ENCODE results near the gene TTC28.
A peak's percentile ranks its signal among the peaks of the same experiment; 100 is the strongest.
"Not testable (repeated sequence)": the region's sequence is repeated elsewhere in the genome, so short reads cannot be mapped to it uniquely, and the experiment has no call there.

Gene TTC28

GRCh38 chr22:28512387-28512786 lies 167.3 kb downstream of the TTC28 start:
- 89% methylated on average over 1 of the region's 2 CpGs for WGBS
- not testable (repeated sequence) for H2BK15ac ChIP-seq (ENCODE audit: low read depth, poor library complexity, severe bottlenecking); H3K14ac ChIP-seq (ENCODE audit: low read length in 2 of 2)

DNA sequence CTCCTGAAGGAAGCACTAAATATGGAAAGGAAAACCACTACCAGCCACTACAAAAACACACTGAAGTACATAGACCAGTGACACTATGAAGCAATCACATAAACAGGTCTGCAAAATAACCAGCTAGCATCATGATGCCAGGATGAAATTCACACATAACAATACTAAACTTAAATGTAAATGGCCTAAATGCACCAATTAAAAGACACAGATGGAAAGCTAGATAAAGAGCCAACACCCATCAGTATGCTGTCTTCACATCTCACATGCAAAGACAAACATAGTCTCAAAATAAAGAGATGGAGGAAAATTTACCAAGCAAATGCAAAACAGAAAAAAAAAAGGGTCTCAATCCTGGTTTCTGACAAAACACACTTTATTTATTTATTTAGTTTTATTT lies 171.7 kb downstream of the TTC28 start:
- Histone ChIP-seq H3K9ac (ENCODE audit: low read length) (no peak overlapping the region), H2BK15ac (ENCODE audit: low read depth, poor library complexity, severe bottlenecking) (no peak overlapping the region)

More at GRCh38 chr22:28512387-28512786, 167.3 kb downstream of the TTC28 start:
- not testable (repeated sequence) for H3K4me3 ChIP-seq (ENCODE audit: insufficient read depth in 1 of 2, low read depth in 1 of 2, low read length in 2 of 2); H4K91ac ChIP-seq (ENCODE audit: low read length); H3K9me3 ChIP-seq (ENCODE audit: control insufficient read depth, low read length); H2BK5ac ChIP-seq (ENCODE audit: low read depth, low read length, poor library complexity, severe bottlenecking); H3K4ac ChIP-seq (ENCODE audit: low read depth in 1 of 2, low read length in 2 of 2); H3K9ac ChIP-seq (ENCODE audit: low read length); H2BK120ac ChIP-seq (ENCODE audit: low read depth, low read length); H3K18ac ChIP-seq (ENCODE audit: low read depth in 1 of 2, low read length in 2 of 2); H3K4me2 ChIP-seq (ENCODE audit: low read length, poor library complexity, severe bottlenecking); H4K8ac ChIP-seq (ENCODE audit: low read length); H3K27me3 ChIP-seq (ENCODE audit: control insufficient read depth in 1 of 2, insufficient read depth in 1 of 2, low read length in 2 of 2); H3K79me1 ChIP-seq (replicated peaks; ENCODE audit: low read length, poor library complexity, severe bottlenecking); DNase-seq; H3K4me1 ChIP-seq (ENCODE audit: control insufficient read depth, insufficient read depth, low read depth, low read length); H2AFZ ChIP-seq (ENCODE audit: low read depth, low read length); H3K27ac ChIP-seq (ENCODE audit: low read length, poor library complexity, severe bottlenecking); H3K23ac ChIP-seq (ENCODE audit: low read length in 2 of 2); H2AK5ac ChIP-seq (ENCODE audit: low read length, severe bottlenecking); H3K36me3 ChIP-seq (ENCODE audit: control insufficient read depth in 1 of 2, insufficient read depth in 2 of 2, low read depth in 1 of 2, low read length in 2 of 2); H2BK12ac ChIP-seq (ENCODE audit: low read length in 2 of 2)

GRCh38 chr22:28506150-28506535 lies 173.5 kb downstream of the TTC28 start:
- Histone ChIP-seq H2BK12ac (ENCODE audit: low read length in 2 of 2) (no peak overlapping the region), H3K4ac (ENCODE audit: low read depth in 1 of 2, low read length in 2 of 2) (no peak overlapping the region), H3K27me3 (ENCODE audit: control insufficient read depth in 1 of 2, insufficient read depth in 1 of 2, low read length in 2 of 2) (no peaks in the 10 kb centered on the region), H2AFZ (ENCODE audit: low read depth, low read length) (no peak overlapping the region), H3K4me1 (ENCODE audit: control insufficient read depth, insufficient read depth, low read depth, low read length) (peaks cover 13% of the 10 kb centered on the region), H3K23ac (ENCODE audit: low read length in 2 of 2) (no peak overlapping the region), H3K27ac (ENCODE audit: low read length, poor library complexity, severe bottlenecking) (peak overlapping the region; percentile 100), H4K8ac (ENCODE audit: low read length) (no peak overlapping the region), H2AK5ac (ENCODE audit: low read length, severe bottlenecking) (peak overlapping the region; percentile 98), H3K14ac (ENCODE audit: low read length in 2 of 2) (peak overlapping the region in 1 of 2 experiments; percentile 79), H2BK120ac (ENCODE audit: low read depth, low read length) (peak overlapping the region; percentile 11), H3K79me1 (replicated peaks; ENCODE audit: low read length, poor library complexity, severe bottlenecking) (peaks cover 4% of the 10 kb centered on the region), H3K9ac (ENCODE audit: low read length) (no peak overlapping the region), H2BK15ac (ENCODE audit: low read depth, poor library complexity, severe bottlenecking) (no peak overlapping the region), H3K36me3 (ENCODE audit: control insufficient read depth in 1 of 2, insufficient read depth in 2 of 2, low read depth in 1 of 2, low read length in 2 of 2) (peaks cover 0 to 3% of the 10 kb centered on the region in 2 experiments), H2BK5ac (ENCODE audit: low read depth, low read length, poor library complexity, severe bottlenecking) (peak overlapping the region; percentile 97), H3K18ac (ENCODE audit: low read depth in 1 of 2, low read length in 2 of 2) (no peak overlapping the region), H3K9me3 (ENCODE audit: control insufficient read depth, low read length) (peaks cover 3% of the 10 kb centered on the region), H3K4me3 (ENCODE audit: insufficient read depth in 1 of 2, low read depth in 1 of 2, low read length in 2 of 2) (peak overlapping the region in 1 of 2 experiments; percentile 38), H3K4me2 (ENCODE audit: low read length, poor library complexity, severe bottlenecking) (peak overlapping the region; percentile 65), H4K91ac (ENCODE audit: low read length) (no peak overlapping the region)
- DNase-seq: no peak
- WGBS: 90% methylated on average over 9 of the region's 9 CpGs

More for the DNA sequence above, 171.7 kb downstream of the TTC28 start:
- Histone ChIP-seq H3K36me3 (ENCODE audit: control insufficient read depth in 1 of 2, insufficient read depth in 2 of 2, low read depth in 1 of 2, low read length in 2 of 2) (peaks cover 0 to 3% of the 10 kb centered on the region in 2 experiments), H2BK5ac (ENCODE audit: low read depth, low read length, poor library complexity, severe bottlenecking) (no peak overlapping the region), H3K18ac (ENCODE audit: low read depth in 1 of 2, low read length in 2 of 2) (no peak overlapping the region), H3K4me2 (ENCODE audit: low read length, poor library complexity, severe bottlenecking) (no peak overlapping the region), H3K27me3 (ENCODE audit: control insufficient read depth in 1 of 2, insufficient read depth in 1 of 2, low read length in 2 of 2) (no peaks in the 10 kb centered on the region), H3K79me1 (replicated peaks; ENCODE audit: low read length, poor library complexity, severe bottlenecking) (peaks cover 4% of the 10 kb centered on the region), H3K23ac (ENCODE audit: low read length in 2 of 2) (no peak overlapping the region), H3K14ac (ENCODE audit: low read length in 2 of 2) (no peak overlapping the region), H3K9me3 (ENCODE audit: control insufficient read depth, low read length) (peaks cover 3% of the 10 kb centered on the region), H4K91ac (ENCODE audit: low read length) (no peak overlapping the region), H2BK12ac (ENCODE audit: low read length in 2 of 2) (no peak overlapping the region), H2AK5ac (ENCODE audit: low read length, severe bottlenecking) (no peak overlapping the region), H4K8ac (ENCODE audit: low read length) (no peak overlapping the region), H3K27ac (ENCODE audit: low read length, poor library complexity, severe bottlenecking) (no peak overlapping the region), H2AFZ (ENCODE audit: low read depth, low read length) (no peak overlapping the region), H2BK120ac (ENCODE audit: low read depth, low read length) (no peak overlapping the region), H3K4me3 (ENCODE audit: insufficient read depth in 1 of 2, low read depth in 1 of 2, low read length in 2 of 2) (no peak overlapping the region), H3K4ac (ENCODE audit: low read depth in 1 of 2, low read length in 2 of 2) (no peak overlapping the region), H3K4me1 (ENCODE audit: control insufficient read depth, insufficient read depth, low read depth, low read length) (peaks cover 13% of the 10 kb centered on the region)
- peak; percentile 57 for DNase-seq

DNA sequence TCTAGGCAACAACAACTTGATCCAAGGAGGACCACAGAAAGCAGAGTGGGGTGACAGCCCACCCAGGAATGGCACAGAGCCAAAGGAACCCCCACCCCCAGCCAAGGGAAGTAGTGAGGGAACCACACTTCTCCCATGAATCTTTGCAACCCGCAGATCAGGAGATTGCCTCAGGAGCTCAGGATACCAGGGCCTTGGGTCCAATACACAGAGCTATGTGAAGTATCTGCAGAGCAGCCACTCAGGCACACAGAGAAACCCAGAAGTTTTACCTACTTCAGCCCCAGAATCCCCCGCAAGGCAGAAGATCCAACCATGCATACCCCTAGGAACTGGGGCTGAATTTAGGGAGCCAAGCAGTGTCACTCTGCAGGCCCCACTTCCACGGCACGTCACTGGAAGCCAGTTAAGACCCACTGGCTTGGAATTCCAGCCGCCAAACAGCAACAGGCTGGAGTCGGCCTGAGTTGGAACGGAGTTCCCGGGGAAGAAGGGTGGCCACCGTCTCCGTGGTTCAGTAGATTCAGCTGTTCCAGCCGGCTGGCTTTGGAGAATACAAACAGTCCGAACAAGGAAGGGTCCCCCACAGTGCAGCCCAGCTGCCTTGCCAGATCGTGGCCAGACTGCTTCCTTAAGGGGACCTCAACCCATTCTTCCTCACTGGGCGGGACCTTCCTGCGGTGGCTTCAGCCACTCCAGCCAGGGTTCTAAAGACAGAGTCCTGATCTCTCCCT lies 174.1 kb downstream of the TTC28 start:
- Histone ChIP-seq H3K23ac (ENCODE audit: low read length in 2 of 2) (no peak overlapping the region), H3K9me3 (ENCODE audit: control insufficient read depth, low read length) (peaks cover 3% of the 10 kb centered on the region), H4K8ac (ENCODE audit: low read length) (peak overlapping the region; percentile 12), H3K14ac (ENCODE audit: low read length in 2 of 2) (peak overlapping the region in 1 of 2 experiments; percentile 79), H3K4me3 (ENCODE audit: insufficient read depth in 1 of 2, low read depth in 1 of 2, low read length in 2 of 2) (peak overlapping the region in 1 of 2 experiments; percentile 38), H2BK120ac (ENCODE audit: low read depth, low read length) (peak overlapping the region; percentile 11), H3K27ac (ENCODE audit: low read length, poor library complexity, severe bottlenecking) (peak overlapping the region; percentile 100), H2BK15ac (ENCODE audit: low read depth, poor library complexity, severe bottlenecking) (no peak overlapping the region), H3K27me3 (ENCODE audit: control insufficient read depth in 1 of 2, insufficient read depth in 1 of 2, low read length in 2 of 2) (no peaks in the 10 kb centered on the region), H3K36me3 (ENCODE audit: control insufficient read depth in 1 of 2, insufficient read depth in 2 of 2, low read depth in 1 of 2, low read length in 2 of 2) (peaks cover 0 to 3% of the 10 kb centered on the region in 2 experiments), H2BK5ac (ENCODE audit: low read depth, low read length, poor library complexity, severe bottlenecking) (peak overlapping the region; percentile 97), H3K4ac (ENCODE audit: low read depth in 1 of 2, low read length in 2 of 2) (no peak overlapping the region), H2BK12ac (ENCODE audit: low read length in 2 of 2) (no peak overlapping the region), H2AFZ (ENCODE audit: low read depth, low read length) (no peak overlapping the region), H3K4me2 (ENCODE audit: low read length, poor library complexity, severe bottlenecking) (peak overlapping the region; percentile 65), H3K4me1 (ENCODE audit: control insufficient read depth, insufficient read depth, low read depth, low read length) (peaks cover 13% of the 10 kb centered on the region), H3K18ac (ENCODE audit: low read depth in 1 of 2, low read length in 2 of 2) (no peak overlapping the region), H3K79me1 (replicated peaks; ENCODE audit: low read length, poor library complexity, severe bottlenecking) (peaks cover 4% of the 10 kb centered on the region), H3K9ac (ENCODE audit: low read length) (no peak overlapping the region), H2AK5ac (ENCODE audit: low read length, severe bottlenecking) (peak overlapping the region; percentile 85), H4K91ac (ENCODE audit: low read length) (no peak overlapping the region)
- 94% methylated on average over 15 of the region's 15 CpGs for WGBS
- no peak for DNase-seq
